ENCODE measurements around the gene HINT3. TPM values are rescaled to one million over a fixed set of nuclear protein-coding genes. Genes with fewer than 3 reads are reported as not detected.
A peak's percentile ranks its signal among the peaks of the same experiment; 100 is the strongest.
"Not testable (repeated sequence)": the region's sequence is repeated elsewhere in the genome, so short reads cannot be mapped to it uniquely, and the experiment has no call there.

HINT3 gene
- polyA plus RNA-seq, 5 donors: 22.3 to 28.1 (median 23.3) TPM

DNA sequence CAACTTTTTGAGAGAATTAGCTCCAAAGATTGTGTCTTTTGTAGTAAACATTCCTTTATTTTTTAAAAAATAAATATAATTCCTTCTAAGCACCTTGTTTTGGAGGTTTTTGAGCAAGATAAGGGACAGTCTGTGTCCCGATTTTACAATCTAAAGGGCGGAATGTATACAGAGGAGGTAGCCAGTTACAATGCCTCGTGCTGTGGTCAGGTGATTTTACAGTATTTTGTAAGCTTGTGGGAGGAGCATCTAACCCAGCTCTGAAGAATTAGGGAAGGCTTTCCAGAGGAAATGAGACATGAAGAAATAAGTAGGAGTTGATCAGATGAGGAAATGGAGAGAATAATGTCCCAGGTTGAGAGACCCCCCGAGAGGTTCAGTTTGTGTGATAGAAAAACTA is 1.3 kb downstream of the HINT3 start:
- peak in 1 of 2 donors; percentile 46 for DNase-seq

DNA sequence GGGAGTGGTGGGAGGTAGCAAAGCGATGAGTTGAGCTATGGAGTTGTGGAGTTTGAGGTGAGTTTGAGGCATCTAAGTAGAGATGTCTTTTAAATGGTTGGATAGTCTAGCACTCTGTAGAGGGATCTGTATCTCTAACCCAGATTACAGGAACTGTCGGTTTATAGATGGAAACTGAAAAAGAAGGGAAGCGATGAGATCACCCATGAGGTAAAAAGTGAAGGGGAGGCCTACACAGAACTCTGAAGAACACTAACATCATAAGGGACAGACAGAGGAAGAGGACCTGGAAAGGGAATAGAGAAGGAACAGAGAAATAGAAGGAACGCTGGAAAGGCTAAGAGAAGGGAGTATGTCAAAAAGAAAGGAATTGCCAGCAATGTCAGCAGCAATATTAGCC is 2.5 kb downstream of the HINT3 start:
- no peak for DNase-seq

DNA sequence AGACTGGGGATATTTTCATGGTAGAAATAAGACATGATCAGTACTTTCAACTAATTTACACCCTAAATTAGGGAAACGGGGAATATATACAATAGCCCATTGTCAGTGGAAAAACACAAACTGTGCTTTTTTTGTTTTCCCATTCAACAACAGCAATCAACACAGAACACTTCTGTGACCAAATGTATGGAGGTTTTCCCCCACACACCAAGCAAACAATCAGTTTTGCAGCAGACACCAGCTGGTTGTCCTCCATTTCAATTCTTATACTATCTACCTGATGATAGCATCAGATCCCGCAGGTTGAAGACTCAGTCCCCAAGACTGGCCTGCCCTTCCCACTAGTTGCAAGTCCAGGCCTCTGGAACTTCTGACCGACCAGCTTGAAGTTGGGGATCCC is 4.5 kb downstream of the HINT3 start:
- no peak for DNase-seq

DNA sequence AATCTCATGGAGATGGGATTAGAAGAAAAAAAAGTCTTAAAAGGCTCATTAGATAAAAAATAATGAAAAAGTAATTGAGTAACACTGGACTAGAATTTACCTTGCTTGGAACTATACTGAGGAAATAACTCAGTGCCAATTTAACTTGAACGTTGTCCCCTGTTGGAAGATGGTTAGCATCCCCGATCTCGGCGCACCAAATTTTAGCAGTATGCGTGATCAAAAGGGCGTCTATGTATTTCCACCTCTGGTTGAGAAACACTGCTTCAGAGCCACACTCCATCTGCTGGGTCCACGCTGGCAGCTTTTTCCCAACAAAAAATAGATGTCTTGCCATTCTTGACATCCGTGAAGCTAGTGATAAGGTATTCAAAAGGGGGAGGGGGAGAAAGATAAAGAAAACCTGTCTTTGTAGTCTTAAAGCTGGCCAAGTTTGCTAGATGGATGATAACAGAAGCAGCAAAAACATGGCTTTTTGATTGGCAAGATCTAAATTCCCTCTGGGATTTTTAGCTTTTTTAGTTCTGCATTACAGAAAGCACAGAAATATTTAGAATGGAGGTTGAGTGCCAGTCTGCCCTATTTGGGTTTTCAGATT is 6.4 kb downstream of the HINT3 start:
- DNase-seq: no peak

DNA sequence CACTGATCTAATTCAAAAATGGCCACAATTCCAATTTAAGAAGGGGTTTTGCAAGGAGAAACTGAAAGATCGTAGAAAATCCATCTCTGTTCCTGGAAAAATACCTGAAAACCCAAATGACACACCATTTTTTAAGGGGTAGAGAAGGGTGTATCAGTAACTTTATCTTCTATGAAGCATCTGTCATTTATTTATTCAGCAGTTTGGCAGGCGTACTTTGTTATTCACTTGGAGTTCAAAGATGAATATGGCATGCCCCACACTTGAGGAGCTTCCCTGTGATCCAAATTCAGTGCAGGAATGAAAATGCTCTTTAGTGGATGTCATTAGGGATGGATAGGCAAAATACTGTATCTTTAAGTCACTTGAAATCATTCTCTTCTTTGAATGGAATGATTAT is 7.2 kb downstream of the HINT3 start:
- no peak for DNase-seq

DNA sequence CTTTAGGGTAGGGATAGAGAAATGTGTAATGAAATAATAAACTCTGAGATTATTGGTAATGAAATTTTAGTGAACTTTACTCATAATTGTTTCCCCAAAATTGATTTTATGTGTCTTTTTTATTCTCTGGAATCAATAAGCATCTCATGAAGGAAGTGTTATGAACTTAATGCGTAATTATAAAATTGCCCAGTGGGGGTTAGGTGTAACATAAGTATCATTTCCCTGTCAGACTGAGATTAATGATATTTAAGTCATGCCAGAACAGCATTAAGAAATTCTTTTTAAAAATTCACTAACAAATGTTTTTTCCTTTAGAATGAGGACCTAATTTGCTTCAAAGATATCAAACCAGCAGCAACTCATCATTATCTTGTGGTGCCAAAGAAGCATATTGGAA is 10.0 kb downstream of the HINT3 start:
- DNase-seq: no peak

DNA sequence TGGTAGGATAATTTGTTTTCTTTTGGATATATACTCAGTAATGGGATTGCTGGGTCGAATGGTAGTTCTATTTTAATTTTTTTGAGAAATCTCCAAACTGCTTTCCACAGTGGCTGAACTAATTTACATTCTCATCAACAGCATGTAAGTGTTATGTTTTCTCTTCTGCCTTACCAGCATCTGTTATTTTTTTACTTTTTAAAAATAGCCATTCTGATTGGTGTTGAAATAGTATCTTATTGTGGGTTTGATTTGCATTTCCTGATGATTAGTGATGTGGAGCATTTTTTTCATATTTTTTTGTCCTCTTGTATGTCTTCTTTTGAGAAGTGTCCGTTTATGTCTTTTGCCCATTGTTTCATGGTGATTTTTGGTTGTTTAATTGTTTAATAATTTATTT is 11.9 kb downstream of the HINT3 start:
- no peak for DNase-seq

DNA sequence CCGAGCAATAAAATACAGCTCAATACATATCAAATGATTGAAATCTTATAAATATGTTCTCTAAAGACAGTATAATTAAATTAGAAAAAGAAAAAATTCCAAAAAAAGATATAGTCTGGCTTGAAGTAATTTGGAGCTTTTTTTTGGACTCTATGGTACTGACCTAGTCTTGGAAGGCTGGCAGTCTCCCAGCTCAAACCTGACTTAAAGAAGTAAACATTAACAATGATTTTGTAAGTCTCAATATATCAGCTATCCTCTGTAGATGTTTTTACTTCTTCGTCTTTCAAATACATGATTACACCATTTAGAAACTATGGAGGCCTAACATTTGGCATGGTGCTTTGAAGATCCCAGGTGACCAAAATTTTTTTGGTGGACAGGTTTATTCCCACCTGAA is 14.2 kb downstream of the HINT3 start:
- no peak for DNase-seq

DNA sequence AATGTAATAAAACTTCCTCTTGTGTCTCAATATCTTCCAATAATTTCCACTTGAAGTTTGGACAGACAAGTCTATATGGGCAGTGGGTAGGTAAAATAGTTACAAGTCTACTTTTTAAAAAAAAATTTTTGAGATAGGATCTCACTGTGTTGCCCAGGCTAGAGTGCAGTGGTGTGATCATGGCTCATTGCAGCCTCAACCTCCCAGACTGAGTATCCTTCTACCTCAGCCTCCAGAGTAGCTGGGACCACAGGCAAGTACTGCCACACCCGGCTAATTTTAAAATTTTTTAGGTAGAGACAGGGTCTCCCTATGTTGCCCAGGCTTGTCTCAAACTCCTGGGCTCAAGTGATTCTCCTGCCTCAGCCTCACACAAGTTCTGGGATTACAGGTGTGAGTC is 15.9 kb downstream of the HINT3 start:
- DNase-seq: not testable (repeated sequence)

DNA sequence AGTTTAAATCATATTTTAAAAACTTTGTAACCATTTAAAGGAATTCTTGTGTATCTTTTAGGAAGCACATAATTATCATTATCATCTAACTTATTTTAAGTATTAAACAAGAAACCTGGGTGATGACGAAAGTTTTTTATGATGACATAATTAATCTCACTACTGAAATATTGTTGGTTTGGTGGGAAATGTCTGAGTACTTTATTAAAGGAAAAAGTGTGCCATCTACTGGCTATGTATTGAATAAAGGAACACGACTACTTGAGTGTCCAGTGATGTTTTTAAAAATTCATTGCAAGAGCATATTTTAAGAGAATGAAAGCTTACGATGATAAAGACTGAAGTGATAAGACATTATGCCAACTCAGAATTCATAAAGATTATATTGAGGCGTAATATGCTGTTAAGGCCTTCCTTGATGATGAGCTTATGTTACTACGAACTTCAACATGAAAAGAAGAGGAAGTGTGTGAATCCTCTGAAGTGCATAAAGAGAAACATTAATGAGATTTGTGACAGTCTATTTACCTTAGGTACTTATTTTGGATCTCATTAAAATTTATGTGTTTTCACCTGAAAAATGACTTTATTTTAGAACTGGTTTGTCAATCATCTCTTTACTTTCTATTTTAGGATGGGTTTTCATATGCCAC is 17.8 kb downstream of the HINT3 start:
- DNase-seq: peak in 1 of 2 donors; percentile 25

DNA sequence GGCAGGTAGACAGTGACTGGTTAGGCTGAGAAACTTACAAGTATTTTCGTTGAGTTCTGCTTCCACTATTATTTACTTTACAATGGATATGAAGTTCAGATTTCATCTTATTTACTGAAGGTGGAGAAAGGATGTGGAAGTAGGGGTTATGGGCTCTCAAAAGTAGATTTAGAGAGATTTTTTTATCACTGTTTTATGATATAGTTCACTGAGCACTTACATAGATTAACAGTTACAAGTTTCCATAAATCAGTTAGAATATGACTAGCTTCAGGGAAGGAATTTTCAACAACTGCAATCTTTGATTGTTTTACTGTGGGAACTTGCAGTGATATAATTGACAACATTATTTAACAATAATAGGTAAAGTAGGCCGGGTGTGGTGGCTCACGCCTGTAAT is 22.5 kb downstream of the HINT3 start:
- DNase-seq: no peak

DNA sequence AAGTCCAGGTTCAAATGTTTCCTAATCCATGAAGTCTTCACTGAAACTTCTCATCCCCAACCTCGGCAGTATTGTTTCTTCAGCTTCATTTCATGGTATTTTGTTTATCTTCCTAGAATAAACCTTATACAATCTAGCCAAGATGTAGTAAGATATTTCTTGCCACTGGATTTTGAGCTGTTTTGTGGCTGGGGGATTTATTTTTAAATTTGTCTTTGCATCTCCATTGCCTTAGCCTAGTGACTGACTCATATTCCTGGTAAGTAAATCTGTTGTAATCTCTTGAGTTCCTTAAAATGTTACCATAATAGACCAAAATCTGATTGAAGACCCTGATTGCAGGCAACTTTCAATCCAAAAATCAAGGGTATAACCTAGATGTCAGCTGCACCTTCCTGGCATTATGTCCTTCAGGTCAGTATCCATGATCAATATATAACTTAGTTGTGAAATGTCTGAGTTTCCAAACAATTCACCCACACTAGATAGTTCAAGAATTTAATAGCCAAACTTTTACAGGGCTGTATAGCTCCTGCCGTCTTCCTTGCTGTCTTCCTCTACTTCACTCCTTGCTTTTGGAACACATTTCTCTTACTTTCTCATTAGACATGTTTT is 25.1 kb downstream of the HINT3 start:
- no peak for DNase-seq

DNA sequence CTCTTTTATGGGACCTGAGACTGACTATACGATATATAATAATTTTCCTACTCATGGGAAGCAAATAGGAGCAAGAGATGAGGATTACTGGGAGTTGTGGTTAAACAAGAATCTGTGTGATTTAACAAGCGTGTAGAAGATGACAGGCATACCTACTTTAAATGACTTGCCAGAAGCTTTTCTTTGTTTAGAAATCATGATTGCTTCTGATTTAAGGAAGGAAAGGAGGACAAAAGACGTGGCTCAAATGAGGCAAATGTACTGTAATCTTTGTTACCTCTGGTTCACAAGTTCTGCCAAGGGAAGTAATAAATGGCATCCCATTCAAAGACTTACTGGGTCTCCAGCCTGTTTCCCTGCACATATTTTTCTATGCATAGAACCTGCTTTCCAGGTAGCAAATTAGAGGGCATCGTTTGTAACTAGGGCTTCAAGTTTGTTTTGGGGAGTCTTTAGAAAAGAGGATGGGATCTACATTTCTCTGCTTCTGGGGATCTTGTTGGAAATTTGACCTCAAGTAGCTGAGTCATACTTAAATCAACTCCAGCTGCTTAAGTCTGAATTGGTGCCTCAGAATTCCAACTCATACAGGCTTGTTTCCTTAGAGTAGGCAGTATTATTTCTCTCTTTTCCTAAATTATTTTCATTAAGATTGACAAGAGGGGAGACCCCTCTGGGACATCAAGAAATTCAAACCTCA is 26.8 kb downstream of the HINT3 start:
- DNase-seq: no peak

DNA sequence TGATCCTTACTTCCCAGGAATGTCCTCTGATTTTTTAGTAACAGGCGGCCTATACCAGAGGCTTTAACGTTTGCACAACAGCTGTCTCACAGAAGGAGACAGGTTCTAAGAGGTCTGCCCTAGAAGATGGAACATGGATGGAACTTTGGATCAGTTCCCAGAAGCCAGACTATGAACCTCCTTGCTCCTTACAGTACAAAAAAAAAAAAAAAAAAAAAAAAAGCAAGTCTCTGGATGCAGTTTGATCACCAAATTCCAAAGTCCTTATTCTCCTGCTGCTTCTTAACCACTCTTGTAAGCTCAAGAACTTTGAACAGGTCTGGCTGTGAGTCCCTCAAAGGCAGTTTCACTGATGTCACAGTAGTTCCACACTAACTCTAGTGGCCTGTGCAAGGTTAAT is 27.7 kb downstream of the HINT3 start:
- DNase-seq: no peak

DNA sequence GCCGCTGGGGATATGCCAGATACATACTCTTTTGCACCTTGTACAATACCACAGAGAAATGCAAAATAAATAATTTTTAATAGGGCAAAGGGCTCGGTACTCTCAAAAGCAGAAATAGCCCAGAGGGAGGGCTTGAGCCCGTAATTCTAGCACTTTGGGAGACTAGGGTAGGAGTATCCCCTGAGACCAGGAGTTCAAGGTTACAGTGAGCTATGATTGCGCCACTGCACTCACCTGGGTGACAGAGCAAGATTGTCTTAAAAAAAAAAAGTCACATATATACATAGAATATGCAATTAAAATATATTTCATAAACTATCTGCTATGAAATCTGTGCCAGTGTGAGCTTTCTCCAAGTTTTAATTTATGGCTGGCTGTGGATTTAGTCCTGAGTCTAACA is 29.0 kb downstream of the HINT3 start:
- DNase-seq: no peak

DNA sequence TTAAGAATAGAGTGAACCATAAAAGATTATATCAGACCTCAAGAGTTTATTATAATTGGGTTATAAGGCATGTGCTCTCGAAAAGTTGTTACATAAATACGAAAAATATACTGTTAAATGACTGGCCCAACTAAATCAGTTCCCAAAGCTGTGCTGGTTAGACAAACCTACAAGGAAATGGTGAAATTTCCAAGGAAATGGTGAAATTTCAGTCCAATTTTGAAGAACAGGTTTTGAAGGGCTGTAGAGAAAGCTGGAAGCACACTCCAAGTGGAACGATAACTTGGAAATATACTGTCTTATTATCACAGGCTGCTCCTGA is 29.4 kb downstream of the HINT3 start:
- no peak for DNase-seq

DNA sequence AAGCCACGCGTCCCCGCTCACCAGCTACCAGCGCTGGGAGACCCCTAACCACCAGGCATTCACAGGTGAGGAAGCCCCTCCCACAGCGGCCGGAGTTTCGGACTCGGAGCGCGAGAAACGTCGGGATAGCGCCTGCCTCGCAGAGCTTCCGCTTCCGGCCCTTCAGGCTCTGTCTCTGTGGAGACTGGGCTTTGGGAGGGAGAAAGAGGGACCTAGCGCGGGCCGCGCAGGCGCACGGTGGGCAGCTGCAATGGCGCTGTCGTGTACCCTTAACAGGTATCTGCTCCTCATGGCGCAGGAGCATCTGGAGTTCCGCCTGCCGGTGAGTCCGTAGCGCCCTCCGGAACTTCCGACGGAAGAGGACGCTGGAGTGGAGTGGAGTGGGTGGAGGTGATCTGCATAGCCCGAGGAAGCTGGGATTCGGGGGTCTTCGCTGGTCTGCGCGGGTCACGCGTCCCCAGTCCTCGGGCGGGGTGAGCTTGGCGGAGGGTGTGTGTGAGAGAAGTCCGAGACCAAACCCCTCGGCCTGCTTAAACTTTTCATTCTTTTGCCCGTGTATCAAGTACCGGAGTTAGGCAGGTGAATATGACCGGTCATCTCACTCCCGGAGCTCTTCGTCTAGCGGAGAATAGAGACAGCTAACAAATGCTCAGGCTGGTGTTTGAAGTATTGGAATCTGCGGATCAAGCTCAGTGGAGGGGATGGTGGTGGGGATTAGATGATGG is 29.9 kb downstream of the HINT3 start, which contains the start of gene TRMT11:
TSS of gene TRMT11 (plus strand) at position 240 of the 725 bp plus-strand sequence. CDS start at position 251, 11 bp downstream.
- peak; percentile 88 for DNase-seq

DNA sequence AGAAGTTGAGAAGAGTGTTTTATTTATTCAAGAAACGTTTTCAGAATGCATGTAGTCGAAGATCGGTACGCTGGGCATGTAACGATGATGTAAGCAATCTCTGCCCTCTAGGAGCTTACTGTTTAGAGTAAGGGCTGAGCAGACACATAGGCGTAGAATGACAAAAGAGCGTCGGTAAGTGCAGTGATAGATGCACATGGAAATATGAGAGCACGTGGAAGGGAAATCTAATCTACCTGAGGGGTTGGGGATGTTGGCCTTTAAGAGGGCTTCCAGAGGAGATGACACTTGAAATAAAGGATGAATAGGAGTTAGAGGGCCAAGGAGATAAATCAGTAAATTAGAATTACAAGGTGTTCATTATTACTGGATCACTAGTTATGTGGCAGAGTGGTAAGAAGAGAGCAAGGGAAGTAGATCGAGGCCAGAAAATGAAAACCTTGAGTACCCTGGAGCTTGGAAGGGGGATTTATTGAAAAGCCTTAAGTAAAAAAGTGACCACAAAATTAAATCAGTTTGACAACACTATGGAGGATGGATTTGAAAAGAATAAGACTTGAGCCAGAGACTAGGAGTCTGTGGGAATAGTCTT is 30.6 kb downstream of the HINT3 start:
- no peak for DNase-seq

DNA sequence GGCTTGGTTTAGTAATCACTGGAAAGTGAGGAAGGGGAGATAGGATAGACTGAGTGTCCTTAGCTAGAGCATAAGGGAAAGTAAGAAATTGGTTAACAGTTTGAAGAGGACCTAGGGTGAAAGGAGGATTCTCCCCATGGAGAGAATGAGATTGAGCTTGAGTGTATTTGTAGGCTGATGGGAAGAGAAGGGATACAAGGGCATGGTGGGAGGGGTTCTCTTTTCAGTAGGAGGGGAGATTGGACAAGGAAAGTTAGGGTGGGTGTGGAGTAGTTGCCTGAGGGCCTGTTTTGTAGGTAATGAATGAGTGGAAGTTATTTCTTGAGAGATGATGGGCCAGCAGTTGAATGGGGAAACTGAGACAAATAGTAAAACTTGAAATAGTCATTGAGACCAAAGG is 31.7 kb downstream of the HINT3 start:
- DNase-seq: no peak

DNA sequence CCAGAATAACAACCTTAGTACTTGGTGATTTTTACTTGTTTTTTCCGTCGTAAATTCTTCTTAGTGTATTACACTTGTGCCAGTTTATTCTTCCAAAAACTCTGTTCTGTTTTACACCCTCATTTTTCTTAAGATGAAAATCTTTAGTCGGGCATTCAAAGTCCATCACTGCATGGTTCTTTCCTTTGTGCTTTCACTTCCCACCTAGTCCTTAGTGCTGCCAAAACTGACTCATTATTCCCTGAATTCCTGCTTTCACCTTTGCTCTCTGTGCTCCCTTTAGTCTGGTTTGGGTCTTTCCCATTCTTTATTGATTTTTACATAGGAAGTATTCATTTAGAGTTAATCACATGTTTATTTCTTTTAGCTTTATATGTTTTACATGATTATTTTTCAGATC is 33.1 kb downstream of the HINT3 start:
- no peak for DNase-seq

DNA sequence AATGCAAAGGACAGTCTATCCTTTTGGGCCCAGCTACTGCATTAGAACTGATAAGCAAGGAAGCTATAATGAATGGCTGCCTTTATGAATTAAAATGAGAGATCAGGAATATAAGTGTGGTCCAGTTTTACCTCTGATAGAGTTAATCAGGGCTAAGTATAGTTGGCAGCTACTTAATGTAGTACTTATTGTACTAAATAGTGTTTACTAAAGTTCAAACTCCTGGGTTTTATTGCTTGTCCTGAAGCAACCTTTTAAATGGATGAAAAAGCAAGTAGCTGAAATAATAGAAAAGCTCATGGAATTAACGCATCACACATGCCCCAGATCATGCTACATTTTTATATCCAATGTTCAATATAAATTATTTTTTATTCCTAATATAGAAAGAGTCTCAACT is 35.1 kb downstream of the HINT3 start:
- DNase-seq: no peak
